GM23248 (cell line): ENCODE data around the gene DNASE1L1. TPM values are rescaled to one million over a fixed set of nuclear protein-coding genes. Genes with fewer than 3 reads are reported as not detected.

Experiments used
- DNase-seq: peaks from one replicate; pipeline ENCODE4 v3.0.0-alpha.2; 2015
- H2AFZ ChIP-seq: fragments of 200-600 bp; sonication (generic); 2 replicates; pipeline ENCODE4 v1.6.1; 2016; ENCODE audit warnings: antibody characterized with exemption
- H3F3A ChIP-seq: fragments of 200-600 bp; sonication (generic); 2 replicates; pipeline ENCODE4 v1.6.1; 2016; ENCODE audit warnings: mild to moderate bottlenecking, antibody characterized with exemption, mixed run types; ENCODE audit not compliant: insufficient read depth
- H3K27ac ChIP-seq: fragments of 200-600 bp; sonication (generic); 2 replicates; pipeline ENCODE4 v1.5.1; 2016; ENCODE audit warnings: mild to moderate bottlenecking
- H3K27me3 ChIP-seq: fragments of 200-600 bp; sonication (generic); replicated peaks from 2 replicates; pipeline ENCODE4 v1.6.1; 2016; ENCODE audit warnings: mild to moderate bottlenecking; ENCODE audit not compliant: insufficient read depth
- H3K36me3 ChIP-seq: fragments of 200-600 bp; sonication (generic); 2 replicates; pipeline ENCODE4 v1.6.1; 2016; ENCODE audit warnings: low read depth, mild to moderate bottlenecking
- H3K4me1 ChIP-seq: fragments of 200-600 bp; sonication (generic); 2 replicates; pipeline ENCODE4 v1.6.1; 2016; ENCODE audit warnings: mild to moderate bottlenecking; ENCODE audit not compliant: insufficient read depth
- H3K4me2 ChIP-seq: fragments of 200-600 bp; sonication (generic); one replicate; pipeline ENCODE4 v1.6.1; 2016; ENCODE audit warnings: mild to moderate bottlenecking; ENCODE audit not compliant: unreplicated experiment
- H3K4me3 ChIP-seq: fragments of 200-600 bp; sonication (generic); 2 replicates; pipeline ENCODE4 v1.5.1; 2016; ENCODE audit warnings: mild to moderate bottlenecking
- H3K79me2 ChIP-seq: fragments of 200-600 bp; sonication (generic); 2 replicates; pipeline ENCODE4 v1.6.1; 2016; ENCODE audit warnings: mild to moderate bottlenecking; ENCODE audit not compliant: insufficient read depth
- H3K9ac ChIP-seq: fragments of 200-600 bp; sonication (generic); 2 replicates; pipeline ENCODE4 v1.6.1; 2016; ENCODE audit warnings: mild to moderate bottlenecking
- H3K9me2 ChIP-seq: fragments of 200-600 bp; sonication (generic); 2 replicates; pipeline ENCODE4 v1.6.1; 2016; ENCODE audit warnings: mixed run types, mild to moderate bottlenecking, moderate library complexity; ENCODE audit not compliant: insufficient read depth
- H3K9me3 ChIP-seq: fragments of 200-600 bp; sonication (generic); one replicate; pipeline ENCODE4 v1.6.1; 2017; ENCODE audit warnings: low read depth
- H4K20me1 ChIP-seq: fragments of 200-600 bp; sonication (generic); 2 replicates; pipeline ENCODE4 v1.6.0; 2016; ENCODE audit not compliant: insufficient read depth
- EZH2 ChIP-seq: fragments of 200-600 bp; sonication (generic); IDR thresholded peaks from 2 replicates; pipeline ENCODE4 v1.6.1; 2018; ENCODE audit warnings: antibody characterized with exemption, mild to moderate bottlenecking; ENCODE audit not compliant: insufficient read depth, poor library complexity, severe bottlenecking
- EZH2phosphoT487 ChIP-seq: fragments of 200-600 bp; sonication (generic); IDR thresholded peaks from 2 replicates; pipeline ENCODE4 v1.6.1; 2018; ENCODE audit warnings: antibody characterized with exemption, moderate library complexity, mild to moderate bottlenecking, low read depth; ENCODE audit not compliant: insufficient read depth
- WGBS, 2 experiments: methylation state at CpG; one replicate each; pipeline ENCODE4 v1.1.6; 2015 to 2017; ENCODE audit warnings: low lambda C conversion rate in 2 of 2, low coverage in 1 of 2; ENCODE audit errors: missing lambda C conversion rate in 2 of 2; 5-methylcytosine and 5-hydroxymethylcytosine counted together
- in situ Hi-C: fragments of 300-500 bp; cut with MboI; formaldehyde crosslinking; loops from 2 replicates; pipeline ENCODE4 v1.15.0; 2020
- polyA plus RNA-seq: library from polyadenylated mRNA; unstranded; fragments of >200 nt; fragmentation: Nextera tagmentation; extraction: Ambion mirVana; gene quantifications from 2 replicates; pipeline ENCODE4 v1.2.1, GENCODE V29; 2016
- total RNA-seq: library from RNA; depleted of rRNA; stranded (reverse); fragments of >200 nt; shearing (Covaris generic); gene quantifications from 2 replicates; pipeline ENCODE4 v1.2.3, GENCODE V29; 2014

Gene DNASE1L1
- total and polyA plus RNA-seq, 2 experiments from 2014 or later: 16.6 to 60.7 TPM

- H3K27ac ChIP-seq: no peak overlapping the region
- H3K27me3 ChIP-seq: no peaks in the 10 kb centered on the region
- no peaks in the 10 kb centered on the region for H3K9me2 ChIP-seq
- no peak for TF ChIP-seq EZH2
- TF ChIP-seq EZH2phosphoT487: no peak
- peaks cover 6% of the 10 kb centered on the region; the same call in 1 of the 2 replicates for H3K36me3 ChIP-seq
- no peaks in the 10 kb centered on the region; the same call in 1 of the 2 replicates for H4K20me1 ChIP-seq
- H2AFZ ChIP-seq: no peak overlapping the region
- 89 to 91% methylated on average over 6 of the region's 6 CpGs for WGBS, 2 experiments
- in situ Hi-C loops: no loop called here
- no peaks in the 10 kb centered on the region for H3K4me1 ChIP-seq
- no peak overlapping the region for H3K4me2 ChIP-seq
- no peak overlapping the region for H3K9ac ChIP-seq
- H3K9me3 ChIP-seq: no peaks in the 10 kb centered on the region
- H3K4me3 ChIP-seq: no peak overlapping the region
- H3K79me2 ChIP-seq: peaks cover 69% of the 10 kb centered on the region
- peaks cover 30% of the 10 kb centered on the region for H3F3A ChIP-seq
- no peak for DNase-seq
Measured at GRCh38 chrX:154358829-154359228, 50.2 kb downstream of the DNASE1L1 start.

DNA sequence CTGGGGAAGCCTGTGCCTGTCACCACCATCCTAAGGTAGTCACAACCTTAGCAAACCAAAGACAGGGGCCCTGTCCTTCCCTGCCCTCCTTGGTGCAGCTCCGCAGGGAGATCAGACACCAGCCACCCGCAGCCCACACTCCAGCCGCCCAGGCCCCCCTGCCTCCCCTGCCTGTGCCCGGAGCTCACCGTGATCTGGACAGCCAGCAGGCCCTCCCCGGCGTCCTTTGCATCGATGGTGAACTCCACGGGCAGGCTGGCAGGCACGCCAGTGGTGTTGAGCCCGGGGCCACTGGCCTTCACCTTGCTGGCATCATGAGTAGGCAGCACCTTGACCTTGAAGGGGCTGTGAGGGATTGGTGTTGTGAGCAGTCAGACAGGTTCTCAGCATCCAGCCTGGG is 51.0 kb downstream of the DNASE1L1 start:
- in situ Hi-C loops: no loop called here
- no peak for TF ChIP-seq EZH2
- TF ChIP-seq EZH2phosphoT487: no peak
- Histone ChIP-seq H3F3A (peaks cover 27% of the 10 kb centered on the region), H3K4me3 (no peak overlapping the region), H3K9me2 (no peaks in the 10 kb centered on the region), H3K4me1 (no peaks in the 10 kb centered on the region), H4K20me1 (no peaks in the 10 kb centered on the region; the same call in 1 of the 2 replicates), H3K4me2 (no peak overlapping the region), H3K9ac (no peak overlapping the region), H3K36me3 (peaks cover 6% of the 10 kb centered on the region; the same call in 1 of the 2 replicates), H2AFZ (no peak overlapping the region), H3K27ac (no peak overlapping the region), H3K27me3 (no peaks in the 10 kb centered on the region), H3K9me3 (no peaks in the 10 kb centered on the region), H3K79me2 (peaks cover 60% of the 10 kb centered on the region)
- no peak for DNase-seq
- WGBS, 2 experiments: 100% methylated on average over 2 of the region's 11 CpGs; no CpG with 5 or more reads in 1 of the 2 experiments

DNA sequence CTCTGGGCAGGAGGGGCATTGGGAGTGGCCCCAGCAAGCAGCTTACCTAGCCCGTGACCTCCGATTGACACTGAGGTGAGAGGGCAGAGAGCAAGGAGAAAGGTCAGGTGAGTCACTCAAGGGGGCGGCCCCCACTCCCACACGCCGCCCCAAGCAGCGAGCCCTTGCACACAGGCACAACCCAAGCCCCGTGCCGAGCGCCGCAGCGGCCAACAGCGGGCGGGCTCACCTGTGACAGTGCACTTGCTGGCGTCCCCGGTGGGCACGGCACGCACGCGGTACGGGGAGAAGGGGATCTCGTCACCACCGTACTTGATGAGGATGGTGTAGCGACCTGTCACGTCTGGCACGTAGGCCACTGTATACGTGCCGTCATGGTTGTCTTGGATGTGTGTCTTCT is 51.8 kb downstream of the DNASE1L1 start:
- 97% methylated on average over 22 to 26 of the region's 27 CpGs for WGBS, 2 experiments
- in situ Hi-C loops: no loop called here
- TF ChIP-seq EZH2phosphoT487 (no peak), EZH2 (no peak)
- H3K9me2 ChIP-seq: no peaks in the 10 kb centered on the region
- peaks cover 52% of the 10 kb centered on the region for H3K79me2 ChIP-seq
- H3K27me3 ChIP-seq: no peaks in the 10 kb centered on the region
- H4K20me1 ChIP-seq: no peaks in the 10 kb centered on the region; the same call in 1 of the 2 replicates
- H3K9ac ChIP-seq: no peak overlapping the region
- H3K4me3 ChIP-seq: no peak overlapping the region
- no peaks in the 10 kb centered on the region for H3K4me1 ChIP-seq
- no peak overlapping the region for H3K4me2 ChIP-seq
- H2AFZ ChIP-seq: no peak overlapping the region
- no peaks in the 10 kb centered on the region for H3K9me3 ChIP-seq
- peaks cover 26% of the 10 kb centered on the region for H3F3A ChIP-seq
- no peak overlapping the region for H3K27ac ChIP-seq
- peaks cover 6% of the 10 kb centered on the region; the same call in 1 of the 2 replicates for H3K36me3 ChIP-seq
- no peak for DNase-seq

DNA sequence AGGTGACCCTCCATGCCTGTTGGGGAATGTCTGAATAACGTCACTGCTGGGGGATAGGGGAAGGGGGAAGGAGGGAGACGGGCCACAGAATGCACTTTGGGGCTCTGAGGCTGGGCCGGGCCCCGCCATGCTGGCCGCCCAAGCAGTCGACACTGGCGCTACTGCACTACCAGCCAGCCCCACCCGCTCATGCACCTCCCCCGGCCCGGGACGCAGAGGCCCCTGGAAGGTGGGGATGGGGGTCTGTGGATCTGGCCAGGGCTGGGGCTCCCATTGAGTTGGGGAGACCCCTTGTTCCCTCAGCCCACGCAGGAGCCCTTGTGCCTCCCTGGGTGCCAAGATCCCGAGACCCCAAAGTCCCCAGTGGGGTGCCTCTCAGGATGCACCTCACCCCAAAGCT is 52.5 kb downstream of the DNASE1L1 start:
- Histone ChIP-seq H3K9me2 (no peaks in the 10 kb centered on the region), H2AFZ (no peak overlapping the region), H3K4me3 (no peak overlapping the region), H3K36me3 (peaks cover 6% of the 10 kb centered on the region; the same call in 1 of the 2 replicates), H3K79me2 (peaks cover 46% of the 10 kb centered on the region), H3K9ac (no peak overlapping the region), H3F3A (peaks cover 20% of the 10 kb centered on the region), H3K27me3 (no peaks in the 10 kb centered on the region), H4K20me1 (no peaks in the 10 kb centered on the region; the same call in 1 of the 2 replicates), H3K4me2 (no peak overlapping the region), H3K9me3 (no peaks in the 10 kb centered on the region), H3K4me1 (no peaks in the 10 kb centered on the region), H3K27ac (no peak overlapping the region)
- TF ChIP-seq EZH2 (no peak), EZH2phosphoT487 (no peak)
- in situ Hi-C loops: no loop called here
- DNase-seq: no peak
- WGBS, 2 experiments: 87 to 91% methylated on average over 8 to 12 of the region's 13 CpGs

DNA sequence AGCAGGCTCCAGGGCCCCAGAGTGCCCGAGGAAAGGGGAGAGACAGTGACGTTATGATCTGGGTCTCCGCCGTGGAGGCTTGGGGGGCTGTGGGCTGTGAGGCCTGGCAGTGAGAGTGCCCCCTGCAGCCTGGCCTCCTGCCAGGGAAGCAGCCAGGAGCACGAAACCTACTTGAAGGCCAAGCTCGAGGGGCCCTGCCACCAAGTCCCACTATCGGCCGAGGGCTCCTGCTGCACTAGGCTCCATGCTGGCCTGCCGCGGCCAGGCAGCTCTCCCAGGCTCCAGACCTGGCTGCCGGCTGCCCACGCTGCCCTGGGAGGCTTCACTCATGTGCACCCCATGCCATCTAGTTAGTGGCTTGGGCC is 53.3 kb downstream of the DNASE1L1 start:
- H3K9me3 ChIP-seq: no peaks in the 10 kb centered on the region
- H3F3A ChIP-seq: peaks cover 14% of the 10 kb centered on the region; the same call in 1 of the 2 replicates
- H3K36me3 ChIP-seq: peaks cover 6% of the 10 kb centered on the region; the same call in 1 of the 2 replicates
- TF ChIP-seq EZH2phosphoT487: no peak
- TF ChIP-seq EZH2: no peak
- no peak overlapping the region for H3K4me2 ChIP-seq
- WGBS, 2 experiments: 76 to 90% methylated on average over 4 to 6 of the region's 12 CpGs
- H4K20me1 ChIP-seq: no peaks in the 10 kb centered on the region; the same call in 1 of the 2 replicates
- no peaks in the 10 kb centered on the region for H3K27me3 ChIP-seq
- H2AFZ ChIP-seq: no peak overlapping the region
- no peak for DNase-seq
- peaks cover 40% of the 10 kb centered on the region for H3K79me2 ChIP-seq
- in situ Hi-C loops: no loop called here
- H3K4me3 ChIP-seq: no peak overlapping the region
- no peaks in the 10 kb centered on the region for H3K4me1 ChIP-seq
- no peak overlapping the region for H3K27ac ChIP-seq
- H3K9me2 ChIP-seq: no peaks in the 10 kb centered on the region
- no peak overlapping the region for H3K9ac ChIP-seq
